Kidney epithelial cell (primary cell): ENCODE results near the gene UCMA. TPM values are rescaled to one million over a fixed set of nuclear protein-coding genes. Genes with fewer than 3 reads are reported as not detected.

Experiments
- DNase-seq: peaks from one replicate; pipeline ENCODE4 v3.0.0-alpha.2; 2010; ENCODE audit warnings: low read depth
- H3K27me3 ChIP-seq: 2 replicates; pipeline ENCODE4 v1.6.0; 2011; ENCODE audit warnings: low read length; ENCODE audit not compliant: control insufficient read depth, insufficient read depth
- H3K36me3 ChIP-seq: 2 replicates; pipeline ENCODE4 v1.5.1; 2011; ENCODE audit warnings: low read length; ENCODE audit not compliant: control insufficient read depth, insufficient read depth
- H3K4me3 ChIP-seq: 2 replicates; pipeline ENCODE4 v1.5.1; 2011; ENCODE audit warnings: low read depth, mild to moderate bottlenecking, control low read depth, low read length
- total RNA-seq: library from RNA; depleted of rRNA; stranded (reverse); fragments of >200 nt; gene quantifications from 2 replicates; pipeline ENCODE4 v1.2.3, GENCODE V29; 2015
- TF ChIP-seq, protein P1 (sequence below): IDR thresholded peaks from 2 replicates; pipeline ENCODE4 v1.5.1; 2011; ENCODE audit warnings: mild to moderate bottlenecking, moderate library complexity, low read length, control low read depth, inconsistent platforms; ENCODE audit not compliant: insufficient read depth, poor library complexity, severe bottlenecking

The UCMA gene
- total RNA-seq, 1 donor from 2014 or later = not detected

- TF ChIP-seq, protein P1, sequence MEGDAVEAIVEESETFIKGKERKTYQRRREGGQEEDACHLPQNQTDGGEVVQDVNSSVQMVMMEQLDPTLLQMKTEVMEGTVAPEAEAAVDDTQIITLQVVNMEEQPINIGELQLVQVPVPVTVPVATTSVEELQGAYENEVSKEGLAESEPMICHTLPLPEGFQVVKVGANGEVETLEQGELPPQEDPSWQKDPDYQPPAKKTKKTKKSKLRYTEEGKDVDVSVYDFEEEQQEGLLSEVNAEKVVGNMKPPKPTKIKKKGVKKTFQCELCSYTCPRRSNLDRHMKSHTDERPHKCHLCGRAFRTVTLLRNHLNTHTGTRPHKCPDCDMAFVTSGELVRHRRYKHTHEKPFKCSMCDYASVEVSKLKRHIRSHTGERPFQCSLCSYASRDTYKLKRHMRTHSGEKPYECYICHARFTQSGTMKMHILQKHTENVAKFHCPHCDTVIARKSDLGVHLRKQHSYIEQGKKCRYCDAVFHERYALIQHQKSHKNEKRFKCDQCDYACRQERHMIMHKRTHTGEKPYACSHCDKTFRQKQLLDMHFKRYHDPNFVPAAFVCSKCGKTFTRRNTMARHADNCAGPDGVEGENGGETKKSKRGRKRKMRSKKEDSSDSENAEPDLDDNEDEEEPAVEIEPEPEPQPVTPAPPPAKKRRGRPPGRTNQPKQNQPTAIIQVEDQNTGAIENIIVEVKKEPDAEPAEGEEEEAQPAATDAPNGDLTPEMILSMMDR = no peak
- Histone ChIP-seq H3K27me3 (no peaks in the 10 kb centered on the region), H3K36me3 (no peaks in the 10 kb centered on the region), H3K4me3 (no peak overlapping the region)
- no peak for DNase-seq
Measured at GRCh38 chr10:13227031-13227430, 7.1 kb downstream of the UCMA start.

GRCh38 chr10:13225601-13226000, 8.6 kb downstream of the UCMA start:
- H3K36me3 ChIP-seq = no peaks in the 10 kb centered on the region
- no peak overlapping the region for H3K4me3 ChIP-seq
- TF ChIP-seq, protein P1 = no peak
- H3K27me3 ChIP-seq = no peaks in the 10 kb centered on the region
- no peak for DNase-seq

DNA sequence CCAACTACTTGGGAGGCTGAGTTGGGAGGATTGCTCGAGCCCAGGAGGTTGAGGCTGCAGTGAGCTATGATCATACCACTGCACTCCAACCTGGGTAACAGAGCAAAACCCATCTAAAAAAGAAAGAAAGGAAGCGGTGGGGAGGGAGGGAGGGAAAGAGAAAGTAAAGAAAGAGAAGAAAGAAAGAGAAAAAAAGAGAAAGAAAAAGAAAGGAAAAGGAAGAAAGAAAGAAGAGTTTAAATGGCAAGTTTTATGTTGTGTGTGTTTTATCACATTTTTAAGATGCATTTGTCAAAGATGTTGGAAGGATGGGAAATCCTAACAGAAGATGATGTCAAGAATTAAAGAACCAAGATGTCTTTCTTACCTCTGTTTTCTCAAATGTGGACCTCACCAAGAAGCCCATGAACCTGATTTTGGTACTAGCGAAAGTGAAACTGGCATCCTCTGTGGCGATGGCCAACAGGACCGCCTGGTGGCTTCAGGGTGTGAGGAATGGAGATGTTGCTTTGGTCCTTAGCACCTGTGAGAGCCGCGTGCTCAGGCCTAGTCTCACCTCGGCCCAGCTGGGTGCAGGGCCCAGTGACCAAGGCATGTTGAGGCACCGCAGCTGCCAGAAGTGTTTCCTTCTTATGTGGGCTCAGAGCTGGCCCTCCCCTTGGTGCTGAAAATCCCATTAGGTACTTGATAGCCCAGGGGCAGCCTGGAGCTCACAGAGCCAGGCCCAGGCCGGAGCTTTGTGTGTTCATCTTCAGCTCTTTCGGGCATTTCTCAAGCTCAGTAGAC, 9.8 kb downstream of the UCMA start:
- H3K36me3 ChIP-seq = no peaks in the 10 kb centered on the region
- no peak for DNase-seq
- no peak overlapping the region for H3K4me3 ChIP-seq
- H3K27me3 ChIP-seq = no peaks in the 10 kb centered on the region
- TF ChIP-seq, protein P1 = no peak

- Histone ChIP-seq H3K4me3 (no peak overlapping the region), H3K27me3 (no peaks in the 10 kb centered on the region), H3K36me3 (no peaks in the 10 kb centered on the region)
- TF ChIP-seq, protein P1 = no peak
- no peak for DNase-seq
Measured at GRCh38 chr10:13223241-13223640, 10.9 kb downstream of the UCMA start.

- no peaks in the 10 kb centered on the region for H3K36me3 ChIP-seq
- TF ChIP-seq, protein P1 = no peak
- H3K27me3 ChIP-seq = no peaks in the 10 kb centered on the region
- no peak overlapping the region for H3K4me3 ChIP-seq
- DNase-seq = no peak
Measured at GRCh38 chr10:13222566-13222965, 11.6 kb downstream of the UCMA start.

GRCh38 chr10:13222151-13222550, 12.0 kb downstream of the UCMA start:
- DNase-seq = no peak
- no peaks in the 10 kb centered on the region for H3K27me3 ChIP-seq
- TF ChIP-seq, protein P1 = no peak
- H3K36me3 ChIP-seq = no peaks in the 10 kb centered on the region
- H3K4me3 ChIP-seq = no peak overlapping the region
